ENCODE results near the gene COBL.

The COBL gene

GRCh38 chr7:51269911-51270310, 46.7 kb downstream of the COBL start:
- no peak for TF ChIP-seq CTCF (IDR thresholded peaks at IDR 0.05)

DNA sequence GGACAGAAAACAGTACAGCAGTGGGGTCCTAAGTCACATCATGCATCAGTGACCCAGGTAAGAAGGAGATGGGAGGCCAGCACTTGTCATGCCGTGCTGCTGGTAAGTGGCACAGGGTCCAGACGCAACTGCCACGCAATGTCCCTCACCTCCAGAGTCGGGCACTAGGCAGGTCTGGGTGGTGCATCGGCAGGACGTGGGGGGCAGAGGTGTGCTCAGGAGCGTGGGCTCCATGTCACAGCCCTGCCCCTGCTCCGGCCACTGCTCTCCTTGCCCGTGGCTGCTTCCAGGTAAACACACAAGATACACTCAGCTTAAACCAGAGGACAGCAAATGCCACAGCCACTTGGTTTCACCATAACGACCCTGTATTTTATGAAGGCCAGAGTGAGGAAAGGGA, 47.3 kb downstream of the COBL start:
- no peak for TF ChIP-seq CTCF (IDR thresholded peaks at IDR 0.05)

GRCh38 chr7:51268859-51269258, 47.8 kb downstream of the COBL start:
- no peak for TF ChIP-seq CTCF (IDR thresholded peaks at IDR 0.05)

GRCh38 chr7:51267169-51267568, 49.4 kb downstream of the COBL start:
- TF ChIP-seq CTCF (IDR thresholded peaks at IDR 0.05) = no peak

GRCh38 chr7:51265066-51265907, 51.3 kb downstream of the COBL start:
- TF ChIP-seq CTCF (IDR thresholded peaks at IDR 0.05) = no peak

GRCh38 chr7:51263631-51264484, 52.8 kb downstream of the COBL start:
- no peak for TF ChIP-seq CTCF (IDR thresholded peaks at IDR 0.05)

- no peak for TF ChIP-seq CTCF (IDR thresholded peaks at IDR 0.05)
Observed at GRCh38 chr7:51262796-51263531, 53.6 kb downstream of the COBL start.

All from LNCAP (cell line).